PFSK-1 (cell line): ENCODE measurements around the gene SOBP.

ENCODE experiments used
- FOXP2 ChIP-seq: optimal IDR thresholded peaks from 2 replicates; pipeline ENCODE3; 2011; ENCODE audit warnings: borderline replicate concordance, control low read depth, inconsistent platforms; ENCODE audit not compliant: insufficient read depth; ENCODE audit errors: extremely low read length, extremely low read depth
- POLR2AphosphoS5 ChIP-seq: IDR thresholded peaks from 2 replicates; pipeline ENCODE4 v1.6.1; 2012; ENCODE audit warnings: low read depth, mild to moderate bottlenecking, control low read depth, low read length, moderate library complexity
- REST ChIP-seq, 2 experiments: IDR thresholded peaks; 2 replicates each; pipeline versions ENCODE4 v1.6.1 to v1.8.0; 2011 to 2012; ENCODE audit warnings: low read depth in 2 of 2, low read length in 2 of 2, control low read depth in 1 of 2, inconsistent platforms in 1 of 2, mild to moderate bottlenecking in 1 of 2, moderate library complexity in 1 of 2; ENCODE audit not compliant: insufficient read depth in 1 of 2
- SIN3A ChIP-seq: IDR thresholded peaks from 2 replicates; pipeline ENCODE4 v1.6.1; 2012; ENCODE audit warnings: mild to moderate bottlenecking, low read length, moderate library complexity, borderline replicate concordance; ENCODE audit not compliant: insufficient read depth
- TAF1 ChIP-seq: IDR thresholded peaks from 2 replicates; pipeline ENCODE4 v1.6.1; 2012; ENCODE audit warnings: low read length, control low read depth, borderline replicate concordance; ENCODE audit not compliant: insufficient read depth

Gene SOBP

GRCh38 chr6:107602321-107603005 is 112.5 kb downstream of the SOBP start:
- no peak for TF ChIP-seq SIN3A
- no peak for TF ChIP-seq REST (IDR thresholded peaks at IDR 0.05; ENCODE audit: insufficient read depth in 1 of 2, low read depth in 2 of 2, low read length in 2 of 2)
- TF ChIP-seq TAF1, result no peak
- TF ChIP-seq FOXP2, result no peak
- TF ChIP-seq POLR2AphosphoS5, result no peak

- TF ChIP-seq TAF1 (no peak), FOXP2 (no peak), REST (IDR thresholded peaks at IDR 0.05; ENCODE audit: insufficient read depth in 1 of 2, low read depth in 2 of 2, low read length in 2 of 2) (no peak), SIN3A (no peak), POLR2AphosphoS5 (no peak)
Measured at GRCh38 chr6:107603006-107603370, 113.1 kb downstream of the SOBP start.

GRCh38 chr6:107604549-107604948 is 114.6 kb downstream of the SOBP start:
- no peak for TF ChIP-seq POLR2AphosphoS5
- TF ChIP-seq TAF1, result no peak
- no peak for TF ChIP-seq FOXP2
- TF ChIP-seq REST (IDR thresholded peaks at IDR 0.05; ENCODE audit: insufficient read depth in 1 of 2, low read depth in 2 of 2, low read length in 2 of 2), result no peak
- no peak for TF ChIP-seq SIN3A

GRCh38 chr6:107606407-107606806 is 116.5 kb downstream of the SOBP start:
- TF ChIP-seq POLR2AphosphoS5, result no peak

- TF ChIP-seq SIN3A (no peak), REST (IDR thresholded peaks at IDR 0.05; ENCODE audit: insufficient read depth in 1 of 2, low read depth in 2 of 2, low read length in 2 of 2) (no peak), TAF1 (no peak), FOXP2 (no peak), POLR2AphosphoS5 (no peak)
Measured at GRCh38 chr6:107607116-107607515, 117.2 kb downstream of the SOBP start.
